Glutamatergic neuron (in vitro differentiated cells): Measurements from ENCODE around the gene ADGRG2. TPM values are rescaled to one million over a fixed set of nuclear protein-coding genes. Genes with fewer than 3 reads are reported as not detected.
A peak's percentile ranks its signal among the peaks of the same experiment; 100 is the strongest.
"Not testable (repeated sequence)": the region's sequence is repeated elsewhere in the genome, so short reads cannot be mapped to it uniquely, and the experiment has no call there.

Experiments used
- DNase-seq: peaks from one replicate; pipeline ENCODE4 v3.0.0; 2022
- H3K27ac Mint-ChIP-seq: one replicate; pipeline ENCODE4 v1.8.0; 2020; ENCODE audit warnings: mild to moderate bottlenecking, mixed read lengths, inconsistent platforms; ENCODE audit not compliant: unreplicated experiment
- H3K27me3 Mint-ChIP-seq: one replicate; pipeline ENCODE4 v1.8.0; 2020; ENCODE audit warnings: mild to moderate bottlenecking, moderate library complexity, mixed read lengths, inconsistent platforms; ENCODE audit not compliant: unreplicated experiment
- H3K36me3 Mint-ChIP-seq: one replicate; pipeline ENCODE4 v1.8.0; 2020; ENCODE audit warnings: mild to moderate bottlenecking, mixed read lengths, inconsistent platforms; ENCODE audit not compliant: unreplicated experiment
- H3K4me1 Mint-ChIP-seq: one replicate; pipeline ENCODE4 v1.8.0; 2020; ENCODE audit warnings: mild to moderate bottlenecking, low read depth, mixed read lengths, inconsistent platforms; ENCODE audit not compliant: unreplicated experiment
- H3K4me3 Mint-ChIP-seq: one replicate; pipeline ENCODE4 v1.8.0; 2020; ENCODE audit warnings: mild to moderate bottlenecking, mixed read lengths, inconsistent platforms; ENCODE audit not compliant: unreplicated experiment
- H3K9me3 Mint-ChIP-seq: one replicate; pipeline ENCODE4 v1.8.0; 2020; ENCODE audit warnings: mild to moderate bottlenecking, moderate library complexity, mixed read lengths, inconsistent platforms; ENCODE audit not compliant: unreplicated experiment
- total RNA-seq: library from RNA; stranded (reverse); fragmentation: NEBNext Ultra II Directional; extraction: Animal tissue kit (Norgen Biotek cat#: 25700); gene quantifications from one replicate; pipeline ENCODE4 v1.2.1, GENCODE V29; 2021; ENCODE audit not compliant: unreplicated experiment
- TF ChIP-seq, protein P1 (sequence below): fragments of 200-600 bp; sonication (generic); IDR thresholded peaks from one replicate; pipeline ENCODE4 v1.5.0; 2021; ENCODE audit not compliant: partially characterized antibody, unreplicated experiment

Gene ADGRG2
- total RNA-seq, 1 donor from 2014 or later: 0.39 TPM

DNA sequence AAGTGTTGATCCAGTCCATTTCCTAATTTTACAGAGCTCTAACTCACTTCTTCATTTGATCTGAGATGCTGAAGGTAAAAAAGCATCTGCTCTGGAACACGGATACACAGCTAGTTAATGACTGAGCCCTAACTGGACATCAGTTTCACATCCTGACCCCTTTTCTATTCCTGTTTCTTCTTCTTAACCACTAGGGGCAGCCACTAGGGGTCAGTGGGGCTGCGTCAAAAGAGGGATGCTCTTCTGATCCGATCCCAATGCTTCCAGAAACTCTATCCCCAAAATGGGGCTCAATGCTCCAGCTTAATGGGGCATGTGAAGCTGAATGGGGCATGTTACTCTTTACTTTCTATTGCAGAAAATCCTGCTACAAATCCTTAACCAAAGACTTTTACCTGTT is 105.0 kb downstream of the ADGRG2 start:
- Mint-ChIP-seq H3K36me3 (no peaks in the 10 kb centered on the region), H3K4me3 (no peak overlapping the region), H3K27ac (no peak overlapping the region), H3K4me1 (no peaks in the 10 kb centered on the region), H3K9me3 (peaks cover 1% of the 10 kb centered on the region), H3K27me3 (no peaks in the 10 kb centered on the region)
- DNase-seq: peak; percentile 28
- TF ChIP-seq, protein P1, sequence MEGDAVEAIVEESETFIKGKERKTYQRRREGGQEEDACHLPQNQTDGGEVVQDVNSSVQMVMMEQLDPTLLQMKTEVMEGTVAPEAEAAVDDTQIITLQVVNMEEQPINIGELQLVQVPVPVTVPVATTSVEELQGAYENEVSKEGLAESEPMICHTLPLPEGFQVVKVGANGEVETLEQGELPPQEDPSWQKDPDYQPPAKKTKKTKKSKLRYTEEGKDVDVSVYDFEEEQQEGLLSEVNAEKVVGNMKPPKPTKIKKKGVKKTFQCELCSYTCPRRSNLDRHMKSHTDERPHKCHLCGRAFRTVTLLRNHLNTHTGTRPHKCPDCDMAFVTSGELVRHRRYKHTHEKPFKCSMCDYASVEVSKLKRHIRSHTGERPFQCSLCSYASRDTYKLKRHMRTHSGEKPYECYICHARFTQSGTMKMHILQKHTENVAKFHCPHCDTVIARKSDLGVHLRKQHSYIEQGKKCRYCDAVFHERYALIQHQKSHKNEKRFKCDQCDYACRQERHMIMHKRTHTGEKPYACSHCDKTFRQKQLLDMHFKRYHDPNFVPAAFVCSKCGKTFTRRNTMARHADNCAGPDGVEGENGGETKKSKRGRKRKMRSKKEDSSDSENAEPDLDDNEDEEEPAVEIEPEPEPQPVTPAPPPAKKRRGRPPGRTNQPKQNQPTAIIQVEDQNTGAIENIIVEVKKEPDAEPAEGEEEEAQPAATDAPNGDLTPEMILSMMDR: peak; percentile 46

DNA sequence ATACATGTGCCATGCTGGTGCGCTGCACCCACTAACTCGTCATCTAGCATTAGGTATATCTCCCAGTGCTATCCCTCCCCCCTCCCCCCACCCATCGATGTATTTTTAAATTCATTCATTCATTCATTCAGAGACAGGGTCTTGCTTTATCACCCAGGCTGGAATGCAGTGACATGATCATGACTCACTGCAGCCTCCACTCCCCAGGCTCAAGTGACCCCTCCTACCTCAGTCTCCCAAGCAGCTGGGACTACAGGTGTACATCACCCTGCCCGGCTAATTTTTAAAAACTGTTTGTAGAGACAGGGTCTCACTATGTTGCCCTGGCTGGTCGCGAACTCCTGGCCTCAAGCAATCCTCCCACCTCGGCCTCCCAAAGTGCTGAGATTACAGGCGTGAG is 105.7 kb downstream of the ADGRG2 start:
- H3K4me3 Mint-ChIP-seq, H3K27me3 Mint-ChIP-seq, H3K27ac Mint-ChIP-seq, H3K9me3 Mint-ChIP-seq, H3K36me3 Mint-ChIP-seq, DNase-seq, H3K4me1 Mint-ChIP-seq: not testable (repeated sequence)

DNA sequence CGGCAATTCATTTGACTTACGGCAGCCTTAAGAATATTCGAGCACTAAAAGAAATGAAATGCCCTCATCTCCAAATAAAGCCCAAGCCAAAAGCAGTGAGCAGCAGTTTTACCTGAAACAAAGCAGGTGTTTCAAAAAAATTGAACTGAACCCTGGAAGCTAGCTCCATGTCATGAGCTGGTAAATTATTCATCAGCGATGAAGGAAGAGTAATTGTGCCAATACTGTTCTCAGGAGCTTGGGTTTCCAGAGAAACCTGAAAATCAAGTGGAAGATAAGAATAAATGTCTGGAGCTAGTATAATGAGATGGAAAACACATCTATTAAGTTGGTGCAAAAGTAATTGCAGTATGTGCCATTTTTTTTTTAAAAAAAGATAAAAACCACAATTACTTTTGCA is 114.4 kb downstream of the ADGRG2 start:
- TF ChIP-seq, protein P1: no peak
- Mint-ChIP-seq H3K36me3 (no peaks in the 10 kb centered on the region), H3K4me3 (no peak overlapping the region), H3K27ac (no peak overlapping the region), H3K27me3 (peaks cover 2% of the 10 kb centered on the region), H3K9me3 (no peaks in the 10 kb centered on the region), H3K4me1 (no peaks in the 10 kb centered on the region)
- no peak for DNase-seq

DNA sequence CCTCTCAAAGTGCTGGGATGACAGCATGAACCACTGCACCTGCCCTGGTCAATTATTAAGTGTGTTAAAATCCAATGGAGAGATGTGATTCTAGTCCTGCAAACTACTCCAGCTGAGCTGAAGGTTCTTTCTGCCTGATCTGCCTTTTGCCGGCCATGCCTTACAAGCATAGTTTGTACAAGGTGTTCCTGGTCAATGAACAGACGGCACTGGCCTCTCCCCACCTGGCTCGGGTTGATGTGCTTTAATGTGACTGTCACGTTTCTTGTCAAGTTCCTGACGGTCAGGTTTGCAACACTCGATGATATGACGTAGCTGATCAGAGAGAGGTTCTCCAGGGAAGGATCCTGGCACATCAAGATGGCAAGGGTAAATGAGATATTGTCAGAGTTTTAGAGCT is 115.3 kb downstream of the ADGRG2 start:
- no peak overlapping the region for H3K4me3 Mint-ChIP-seq
- H3K27me3 Mint-ChIP-seq: peaks cover 4% of the 10 kb centered on the region
- H3K36me3 Mint-ChIP-seq: no peaks in the 10 kb centered on the region
- H3K4me1 Mint-ChIP-seq: no peaks in the 10 kb centered on the region
- H3K9me3 Mint-ChIP-seq: no peaks in the 10 kb centered on the region
- DNase-seq: no peak
- TF ChIP-seq, protein P1: no peak
- H3K27ac Mint-ChIP-seq: no peak overlapping the region

DNA sequence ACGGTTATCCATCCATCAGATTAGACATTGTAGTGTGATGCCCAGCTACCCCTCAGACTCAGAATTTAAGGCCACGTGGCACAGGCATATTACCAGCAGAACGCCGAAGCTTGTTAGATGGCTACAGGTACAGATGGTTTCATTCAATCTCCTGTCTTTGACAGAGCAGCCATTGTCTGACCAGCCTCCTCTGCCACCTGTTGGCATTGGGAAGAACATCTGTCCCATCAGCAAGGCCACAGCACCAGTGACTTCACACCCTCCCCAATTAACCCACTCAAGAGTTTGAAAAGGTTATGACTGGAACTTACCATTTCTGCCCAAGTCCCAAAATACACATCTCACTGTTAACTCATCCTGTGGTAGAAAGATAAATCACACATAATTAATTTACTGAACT is 116.4 kb downstream of the ADGRG2 start:
- TF ChIP-seq, protein P1: no peak
- no peaks in the 10 kb centered on the region for H3K9me3 Mint-ChIP-seq
- no peaks in the 10 kb centered on the region for H3K4me1 Mint-ChIP-seq

DNA sequence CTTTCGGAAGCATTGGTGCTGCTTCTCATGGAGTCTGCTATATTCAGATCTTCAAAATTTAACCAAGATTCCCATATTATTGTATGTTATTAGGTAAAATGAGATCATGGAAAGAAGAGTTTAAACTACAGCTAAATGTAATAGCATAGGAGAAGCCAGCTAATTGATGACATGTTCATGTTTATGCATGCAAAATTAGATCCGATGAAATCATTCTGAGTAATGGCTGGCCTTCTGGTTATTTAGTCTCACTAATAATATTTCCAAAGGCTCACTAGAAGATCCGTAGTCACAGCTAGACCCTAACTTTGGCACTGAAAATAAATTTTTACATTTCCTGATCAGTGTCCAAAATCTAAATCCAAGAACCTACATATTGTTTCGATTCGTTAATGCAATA is 118.5 kb downstream of the ADGRG2 start:
- no peak for DNase-seq
- TF ChIP-seq, protein P1: no peak
- Mint-ChIP-seq H3K9me3 (no peaks in the 10 kb centered on the region), H3K36me3 (no peaks in the 10 kb centered on the region), H3K27me3 (peaks cover 4% of the 10 kb centered on the region), H3K4me3 (no peak overlapping the region), H3K4me1 (no peaks in the 10 kb centered on the region), H3K27ac (no peak overlapping the region)

More for the DNA sequence above, 116.4 kb downstream of the ADGRG2 start:
- Mint-ChIP-seq H3K27me3 (peaks cover 4% of the 10 kb centered on the region), H3K4me3 (no peak overlapping the region), H3K27ac (no peak overlapping the region), H3K36me3 (no peaks in the 10 kb centered on the region)
- DNase-seq: no peak
